ENCODE results near the gene LTK.

The LTK gene

GRCh38 chr15:41536866-41537265 is 23.2 kb upstream of the LTK start:
- no peaks in the 10 kb centered on the region for H3K27me3 ChIP-seq (ENCODE audit: insufficient read depth, low read length)
- no peaks in the 10 kb centered on the region for H3K4me1 ChIP-seq (ENCODE audit: insufficient read depth, low read length, severe bottlenecking)
- no peak overlapping the region for H3K27ac ChIP-seq (ENCODE audit: low read depth, low read length, poor library complexity, severe bottlenecking)
- H4K20me1 ChIP-seq (ENCODE audit: insufficient read depth, low read length): no peaks in the 10 kb centered on the region
- no peaks in the 10 kb centered on the region for H3K79me2 ChIP-seq (ENCODE audit: insufficient read depth, low read length)
- H3K4me3 ChIP-seq (ENCODE audit: low read depth, low read length, poor library complexity, severe bottlenecking): no peak overlapping the region
- no peaks in the 10 kb centered on the region for H3K9me2 ChIP-seq (ENCODE audit: low read depth, low read length)
- no peaks in the 10 kb centered on the region for H3K9me3 ChIP-seq (ENCODE audit: low read length)
- no peak overlapping the region for H3K4me2 ChIP-seq (ENCODE audit: low read length)
- H3K36me3 ChIP-seq (ENCODE audit: insufficient read depth, low read length): peaks cover 39% of the 10 kb centered on the region
- H3F3A ChIP-seq (ENCODE audit: insufficient read depth, low read length): no peaks in the 10 kb centered on the region
- H2AFZ ChIP-seq (ENCODE audit: low read length): no peak overlapping the region
- TF ChIP-seq CTCF (IDR thresholded peaks at IDR 0.05; ENCODE audit: low read length): no peak
- TF ChIP-seq EZH2 (IDR thresholded peaks at IDR 0.05; ENCODE audit: borderline replicate concordance, low read length): no peak
- H3K9ac ChIP-seq (ENCODE audit: low read length): no peak overlapping the region

GRCh38 chr15:41535544-41535943 is 21.9 kb upstream of the LTK start:
- Histone ChIP-seq H3K36me3 (ENCODE audit: insufficient read depth, low read length) (peaks cover 46% of the 10 kb centered on the region), H3K79me2 (ENCODE audit: insufficient read depth, low read length) (no peaks in the 10 kb centered on the region), H3K4me3 (ENCODE audit: low read depth, low read length, poor library complexity, severe bottlenecking) (no peak overlapping the region), H3F3A (ENCODE audit: insufficient read depth, low read length) (no peaks in the 10 kb centered on the region), H2AFZ (ENCODE audit: low read length) (no peak overlapping the region), H3K9ac (ENCODE audit: low read length) (no peak overlapping the region), H3K4me2 (ENCODE audit: low read length) (no peak overlapping the region), H3K9me3 (ENCODE audit: low read length) (no peaks in the 10 kb centered on the region), H4K20me1 (ENCODE audit: insufficient read depth, low read length) (no peaks in the 10 kb centered on the region), H3K9me2 (ENCODE audit: low read depth, low read length) (no peaks in the 10 kb centered on the region), H3K27ac (ENCODE audit: low read depth, low read length, poor library complexity, severe bottlenecking) (no peak overlapping the region), H3K4me1 (ENCODE audit: insufficient read depth, low read length, severe bottlenecking) (peaks cover 6% of the 10 kb centered on the region), H3K27me3 (ENCODE audit: insufficient read depth, low read length) (no peaks in the 10 kb centered on the region)
- TF ChIP-seq EZH2 (IDR thresholded peaks at IDR 0.05; ENCODE audit: borderline replicate concordance, low read length): no peak
- no peak for TF ChIP-seq CTCF (IDR thresholded peaks at IDR 0.05; ENCODE audit: low read length)

- Histone ChIP-seq H3K9ac (ENCODE audit: low read length) (no peak overlapping the region), H3K36me3 (ENCODE audit: insufficient read depth, low read length) (peaks cover 76% of the 10 kb centered on the region), H3K9me3 (ENCODE audit: low read length) (no peaks in the 10 kb centered on the region), H3F3A (ENCODE audit: insufficient read depth, low read length) (no peaks in the 10 kb centered on the region), H3K4me1 (ENCODE audit: insufficient read depth, low read length, severe bottlenecking) (peaks cover 6% of the 10 kb centered on the region), H3K9me2 (ENCODE audit: low read depth, low read length) (no peaks in the 10 kb centered on the region), H3K4me3 (ENCODE audit: low read depth, low read length, poor library complexity, severe bottlenecking) (no peak overlapping the region), H3K27me3 (ENCODE audit: insufficient read depth, low read length) (no peaks in the 10 kb centered on the region), H3K79me2 (ENCODE audit: insufficient read depth, low read length) (no peaks in the 10 kb centered on the region), H3K27ac (ENCODE audit: low read depth, low read length, poor library complexity, severe bottlenecking) (peak overlapping the region; percentile 25), H2AFZ (ENCODE audit: low read length) (no peak overlapping the region), H4K20me1 (ENCODE audit: insufficient read depth, low read length) (no peaks in the 10 kb centered on the region), H3K4me2 (ENCODE audit: low read length) (no peak overlapping the region)
- TF ChIP-seq EZH2 (IDR thresholded peaks at IDR 0.05; ENCODE audit: borderline replicate concordance, low read length) (no peak), CTCF (IDR thresholded peaks at IDR 0.05; ENCODE audit: low read length) (no peak)
These were observed 16.8 kb upstream of the LTK start for GRCh38 chr15:41530363-41530956.
